GM12878 (cell line): ENCODE results near the gene BCAR3. TPM values are rescaled to one million over a fixed set of nuclear protein-coding genes. Genes with fewer than 3 reads are reported as not detected.

Experiments
- ATAC-seq: fragments of 200-7000 bp; cut with Tn5 transposase; 3 replicates; pipeline ENCODE4 v1.9.1; 2020; ENCODE audit warnings: mild to moderate bottlenecking, moderate library complexity
- BruUV-seq: library from RNA; stranded (reverse); fragments of 400-500 nt; replicated peaks from 2 replicates; lab custom pipeline; 2021; lab: Mats Ljungman, UMichigan
- CTCF ChIA-PET: fragments of 300-600 bp; sonication (Branson Sonifier 250); formaldehyde crosslinking; extraction: SDS; loops from one replicate; lab custom pipeline; 2021; ENCODE audit warnings: inconsistent platforms; lab: Yijun Ruan, JAX
- POLR2A ChIA-PET: fragments of 350-600 bp; formaldehyde crosslinking; extraction: SDS; loops from one replicate; lab custom pipeline; 2021; ENCODE audit warnings: inconsistent platforms; lab: Charles Lee
- RAD21 ChIA-PET: fragments of 300-600 bp; sonication (Branson Sonifier 250); formaldehyde crosslinking; loops from one replicate; lab custom pipeline; 2023; ENCODE audit warnings: antibody characterized with exemption; ENCODE audit not compliant: unreplicated experiment; lab: Charles Lee
- SMC1A ChIA-PET: fragments of 300-600 bp; sonication (Branson Sonifier 250); formaldehyde crosslinking; loops from one replicate; lab custom pipeline; 2023; ENCODE audit not compliant: unreplicated experiment, uncharacterized antibody; lab: Charles Lee
- DNase-seq: peaks from one replicate; pipeline ENCODE4 v3.0.0-alpha.2; 2011; ENCODE audit warnings: low read depth, low spot score
- FAIRE-seq: peaks from 3 replicates; lab custom pipeline; 2011; peaks lifted over from hg19 to GRCh38; lab: Jason Lieb, UNC
- H2AFZ ChIP-seq: 2 replicates; pipeline ENCODE4 v1.6.0; 2011; ENCODE audit warnings: low read depth, low read length, control low read depth; ENCODE audit not compliant: control insufficient read depth
- H3K27ac ChIP-seq: 2 replicates; pipeline ENCODE4 v1.5.1; 2011; ENCODE audit warnings: control low read depth; ENCODE audit not compliant: control insufficient read depth, insufficient read depth
- H3K27me3 ChIP-seq, 2 experiments: replicated peaks in 1 of 2; 2 replicates each; pipeline versions ENCODE4 v1.6.0 to v1.6.1; 2011; ENCODE audit warnings: low read length in 1 of 2; ENCODE audit not compliant: control insufficient read depth in 2 of 2, insufficient read depth in 2 of 2
- H3K36me3 ChIP-seq, 2 experiments: 2 replicates each; pipeline ENCODE4 v1.5.1; 2011; ENCODE audit warnings: low read length in 1 of 2; ENCODE audit not compliant: control insufficient read depth in 2 of 2, insufficient read depth in 2 of 2
- H3K4me1 ChIP-seq: 2 replicates; pipeline ENCODE4 v1.6.1; 2011; ENCODE audit warnings: mild to moderate bottlenecking, low read length, moderate library complexity, mixed read lengths; ENCODE audit not compliant: control insufficient read depth, insufficient read depth
- H3K4me2 ChIP-seq: 2 replicates; pipeline ENCODE4 v1.6.0; 2011; ENCODE audit warnings: control low read depth; ENCODE audit not compliant: control insufficient read depth, insufficient read depth
- H3K4me3 ChIP-seq: fragments of 200-600 bp; sonication (generic); 2 replicates; pipeline ENCODE4 v1.5.1; 2016
- H3K79me2 ChIP-seq: 2 replicates; pipeline ENCODE4 v1.6.0; 2011; ENCODE audit warnings: low read length; ENCODE audit not compliant: control insufficient read depth, insufficient read depth
- H3K9ac ChIP-seq: 2 replicates; pipeline ENCODE4 v1.8.0; 2011; ENCODE audit warnings: low read length, control low read depth, mixed read lengths; ENCODE audit not compliant: control insufficient read depth, insufficient read depth
- H3K9me3 ChIP-seq: replicated peaks from 3 replicates; pipeline ENCODE4 v1.5.1; 2011; ENCODE audit warnings: mild to moderate bottlenecking, low read length; ENCODE audit not compliant: control insufficient read depth, insufficient read depth
- H4K20me1 ChIP-seq: 2 replicates; pipeline ENCODE4 v1.6.0; 2011; ENCODE audit not compliant: control insufficient read depth, insufficient read depth
- ASH2L ChIP-seq: fragments of 300-600, 200-600 bp; sonication (generic); IDR thresholded peaks from 2 replicates; pipeline ENCODE4 v1.6.1; 2017; ENCODE audit warnings: low read depth, mild to moderate bottlenecking, borderline replicate concordance
- BMI1 ChIP-seq: fragments of 450-650 bp; IDR thresholded peaks from 2 replicates; pipeline ENCODE4 v1.6.1; 2016; ENCODE audit warnings: mild to moderate bottlenecking, moderate library complexity, borderline replicate concordance
- EED ChIP-seq: sonication (generic); IDR thresholded peaks from 2 replicates; pipeline ENCODE4 v1.6.1; 2016; ENCODE audit warnings: antibody characterized with exemption, low read depth
- FOXM1 ChIP-seq: IDR thresholded peaks from 2 replicates; pipeline ENCODE4 v1.6.1; 2012; ENCODE audit warnings: low read depth, mild to moderate bottlenecking, inconsistent platforms, low read length, moderate library complexity
- IRF3 ChIP-seq: fragments of 450-650 bp; IDR thresholded peaks from 2 replicates; pipeline ENCODE4 v1.6.1; 2014; ENCODE audit warnings: mild to moderate bottlenecking
- MEF2B ChIP-seq: fragments of 450-650 bp; IDR thresholded peaks from 2 replicates; pipeline ENCODE4 v1.6.1; 2018; ENCODE audit warnings: mild to moderate bottlenecking, moderate library complexity; ENCODE audit not compliant: partially characterized antibody, poor library complexity, severe bottlenecking
- MXI1 ChIP-seq: fragments of 150-350 bp; IDR thresholded peaks from 2 replicates; pipeline ENCODE4 v1.6.1; 2011; ENCODE audit warnings: low read depth, mild to moderate bottlenecking, inconsistent platforms, low read length, improper control_type of control experiment
- NBN ChIP-seq: fragments of 450-650 bp; IDR thresholded peaks from 2 replicates; pipeline ENCODE4 v1.6.1; 2016
- PKNOX1 ChIP-seq: fragments of 450-650 bp; IDR thresholded peaks from 2 replicates; pipeline ENCODE4 v1.6.1; 2016; ENCODE audit warnings: mild to moderate bottlenecking
- POLR2AphosphoS2 ChIP-seq: IDR thresholded peaks from 2 replicates; pipeline ENCODE4 v1.6.1; 2011; ENCODE audit warnings: low read depth, mild to moderate bottlenecking, low read length, improper control_type of control experiment, moderate library complexity
- PRDM15 ChIP-seq: fragments of 450-650 bp; formaldehyde crosslinking; IDR thresholded peaks from 2 replicates; pipeline ENCODE4 v1.4.0; 2020; ENCODE audit warnings: mild to moderate bottlenecking, moderate library complexity
- RCOR1 ChIP-seq: conservative IDR thresholded peaks from 2 replicates; pipeline ENCODE4 v1.6.1; 2012; ENCODE audit warnings: low read depth, low read length, improper control_type of control experiment
- SP1 ChIP-seq: IDR thresholded peaks from one replicate; pipeline ENCODE4 v1.6.1; 2011; ENCODE audit warnings: low read depth, low read length
- ZBED1 ChIP-seq: IDR thresholded peaks from 2 replicates; pipeline ENCODE4 v1.6.1; 2016; ENCODE audit warnings: borderline replicate concordance
- ZBTB33 ChIP-seq: fragments of 450-650 bp; IDR thresholded peaks from 2 replicates; pipeline ENCODE4 v1.6.1; 2017; ENCODE audit warnings: mild to moderate bottlenecking
- ZNF274 ChIP-seq: IDR thresholded peaks from one replicate; pipeline ENCODE4 v1.8.0; 2011; ENCODE audit not compliant: insufficient read length, insufficient read depth
- WGBS: methylation state at CpG from one replicate; pipeline ENCODE4 v1.1.6; 2016; ENCODE audit warnings: low lambda C conversion rate; ENCODE audit not compliant: insufficient replicate concordance, insufficient coverage; ENCODE audit errors: missing lambda C conversion rate; 5-methylcytosine and 5-hydroxymethylcytosine counted together
- in situ Hi-C: fragments of 300-500 bp; cut with MboI; formaldehyde crosslinking; loops from 9 replicates; pipeline ENCODE4 v1.14.3; 2018; ENCODE audit warnings: mixed read lengths
- intact Hi-C: fragments of 100-400 bp; cut with micrococcal nuclease; formaldehyde crosslinking; loops from one replicate; pipeline ENCODE4 v1.14.2; 2022; ENCODE audit not compliant: unreplicated experiment
- polyA plus RNA-seq, 11 experiments: library from polyadenylated mRNA; depleted of rRNA in 4 of 11; unstranded in 6 of 11; stranded (reverse) in 5 of 11; fragments of >200 nt; fragmentation: Nextera tagmentation in 4 of 11; fragmentation: Illumina TruSeq in 1 of 11; extraction: Ambion mirVana in 4 of 11; extraction: Trizol in 1 of 11; gene quantifications; 1 replicate in 1 of 11; 2 replicates in 10 of 11; pipeline versions ENCODE4 v1.2.1 to v1.2.3, GENCODE V29; 2011 to 2016; ENCODE audit warnings: inconsistent platforms in 2 of 11, missing spikeins in 2 of 11, low read depth in 1 of 11
- total RNA-seq, 4 experiments: library from RNA; depleted of rRNA in 3 of 4; stranded (reverse); fragments of >200 nt in 3 of 4; fragmentation: Illumina TruSeq in 1 of 4; extraction: Trizol in 1 of 4; gene quantifications; 2 replicates each; pipeline versions ENCODE4 v1.2.1 to v1.2.3, GENCODE V29; 2013 to 2021

Gene BCAR3
- total and polyA plus RNA-seq, 10 of the 15 experiments (the other 5 are each of a cell fraction or from before 2014, with no cell fraction given) = 1.3 to 6.6 (median 1.8) TPM

GRCh38 chr1:93615582-93616150 lies 66.0 kb downstream of the BCAR3 start:
- H3K9ac ChIP-seq = no peak overlapping the region
- peak overlapping the region; percentile 66 for H3K4me2 ChIP-seq
- CTCF ChIA-PET = interaction anchor here (0.8 to 1.4 kb wide), 5 partner anchors 14 to 198 kb away, joined by 3 to 4 read pairs (median 3); no protein-coding TSS in a partner anchor
- H3K27ac ChIP-seq = peak overlapping the region; percentile 4; the same call in 1 of the 2 replicates
- BruUV-seq = no TSS peak
- in situ Hi-C loops = no loop called here
- no peaks in the 10 kb centered on the region for H3K79me2 ChIP-seq
- DNase-seq (peak; percentile 53), ATAC-seq (peak; percentile 82), FAIRE-seq (peak; percentile 89)
- no peaks in the 10 kb centered on the region for H3K36me3 ChIP-seq
- WGBS = under 1% methylated on average over 10 of the region's 10 CpGs
- SMC1A ChIA-PET = interaction anchor here (0.7 to 1.9 kb wide), 9 partner anchors 14 to 198 kb away, joined by 3 to 6 read pairs (median 3); no protein-coding TSS in a partner anchor
- no peak overlapping the region for H2AFZ ChIP-seq
- intact Hi-C loops = no loop called here
- POLR2A ChIA-PET = no interaction called here
- peaks cover 0 to 2% of the 10 kb centered on the region in 2 experiments; a peak in 3 of 4 replicates for H3K27me3 ChIP-seq
- H3K9me3 ChIP-seq = no peaks in the 10 kb centered on the region
- H3K4me1 ChIP-seq = peaks cover 25% of the 10 kb centered on the region
- peaks cover 7% of the 10 kb centered on the region; the same call in 1 of the 2 replicates for H4K20me1 ChIP-seq
- RAD21 ChIA-PET = interaction anchor here (0.7 to 1.6 kb wide), 7 partner anchors 14 to 311 kb away, joined by 3 to 6 read pairs (median 4); no protein-coding TSS in a partner anchor
- no peak overlapping the region for H3K4me3 ChIP-seq
- TF ChIP-seq MEF2B (peak; percentile 64), PRDM15 (CRISPR knock-in tag) (no peak), RCOR1 (peak; percentile 86; the same call in 1 of the 2 replicates), PKNOX1 (no peak), ZNF274 (no peak), ASH2L (no peak), EED (peak; percentile 67), BMI1 (no peak), ZBTB33 (no peak), SP1 (no peak), IRF3 (no peak), FOXM1 (peak; percentile 81), ZBED1 (peak; percentile 47; the same call in 1 of the 2 replicates), MXI1 (no peak), POLR2AphosphoS2 (no peak), NBN (no peak)
